Immature natural killer cell (primary cell): Measurements from ENCODE around the gene FOXL3. TPM values are rescaled to one million over a fixed set of nuclear protein-coding genes. Genes with fewer than 3 reads are reported as not detected.
A peak's percentile ranks its signal among the peaks of the same experiment; 100 is the strongest.

Source experiments
- DNase-seq, 3 donors: peaks; one replicate each; pipeline ENCODE4 v3.0.0; 2022; ENCODE audit warnings: mixed read lengths in 1 of 3
- H3K27ac Mint-ChIP-seq, 6 donors: one replicate each; pipeline ENCODE4 v1.8.0; 2020; ENCODE audit warnings: mixed read lengths in 6 of 6, mild to moderate bottlenecking in 5 of 6, inconsistent platforms in 4 of 6, moderate library complexity in 3 of 6
- H3K27me3 Mint-ChIP-seq, 3 donors: one replicate each; pipeline ENCODE4 v1.8.0; 2020 to 2021; ENCODE audit warnings: low read depth in 3 of 3, mild to moderate bottlenecking in 3 of 3, mixed read lengths in 3 of 3, moderate library complexity in 3 of 3, inconsistent platforms in 1 of 3
- H3K36me3 Mint-ChIP-seq, 3 donors: one replicate each; pipeline ENCODE4 v1.8.0; 2020; ENCODE audit warnings: mixed read lengths in 3 of 3, inconsistent platforms in 2 of 3, mild to moderate bottlenecking in 2 of 3
- H3K4me1 Mint-ChIP-seq, 2 donors: one replicate each; pipeline ENCODE4 v1.8.0; 2020; ENCODE audit warnings: inconsistent platforms in 2 of 2, mild to moderate bottlenecking in 2 of 2, mixed read lengths in 2 of 2, moderate library complexity in 1 of 2
- H3K4me3 Mint-ChIP-seq, 5 donors: one replicate each; pipeline ENCODE4 v1.8.0; 2020; ENCODE audit warnings: mild to moderate bottlenecking in 5 of 5, mixed read lengths in 5 of 5, inconsistent platforms in 3 of 5, moderate library complexity in 3 of 5
- H3K9me3 Mint-ChIP-seq, 6 donors: one replicate each; pipeline ENCODE4 v1.8.0; 2020; ENCODE audit warnings: mild to moderate bottlenecking in 6 of 6, mixed read lengths in 6 of 6, inconsistent platforms in 4 of 6, moderate library complexity in 3 of 6
- polyA plus RNA-seq, 3 donors: library from polyadenylated mRNA; unstranded; fragments of 300-500 nt; fragmentation: Illumina TruSeq; gene quantifications; one replicate each; pipeline ENCODE4 v1.2.3, GENCODE V29; 2021

The FOXL3 gene
- polyA plus RNA-seq, 3 donors from 2014 or later: not detected

- no peak for DNase-seq
- H3K4me3 Mint-ChIP-seq: no peak overlapping the region
- H3K27me3 Mint-ChIP-seq: peaks cover 7 to 14% (median 10%) of the 10 kb centered on the region in 3 donors
- H3K27ac Mint-ChIP-seq: no peak overlapping the region
- H3K4me1 Mint-ChIP-seq: no peaks in the 10 kb centered on the region
- no peaks in the 10 kb centered on the region for H3K36me3 Mint-ChIP-seq
- H3K9me3 Mint-ChIP-seq: peaks cover 0 to 2% (median 0%) of the 10 kb centered on the region in 6 donors
These were observed 25.7 kb downstream of the FOXL3 start for GRCh38 chr7:315516-316265.

GRCh38 chr7:317643-318405 is 27.9 kb downstream of the FOXL3 start:
- Mint-ChIP-seq H3K27me3 (peaks cover 3 to 14% (median 10%) of the 10 kb centered on the region in 3 donors), H3K36me3 (no peaks in the 10 kb centered on the region), H3K4me1 (peaks cover 0 to 2% of the 10 kb centered on the region in 2 donors), H3K27ac (no peak overlapping the region), H3K4me3 (no peak overlapping the region), H3K9me3 (peaks cover 0 to 2% (median 0%) of the 10 kb centered on the region in 6 donors)
- no peak for DNase-seq

- H3K9me3 Mint-ChIP-seq: peaks cover 0 to 2% (median 0%) of the 10 kb centered on the region in 6 donors
- DNase-seq: no peak
- no peaks in the 10 kb centered on the region for H3K36me3 Mint-ChIP-seq
- H3K27me3 Mint-ChIP-seq: peaks cover 3 to 14% (median 10%) of the 10 kb centered on the region in 3 donors
- H3K4me1 Mint-ChIP-seq: peaks cover 0 to 2% of the 10 kb centered on the region in 2 donors
- H3K27ac Mint-ChIP-seq: no peak overlapping the region
- H3K4me3 Mint-ChIP-seq: no peak overlapping the region
These were observed 28.5 kb downstream of the FOXL3 start for GRCh38 chr7:318476-318875.

- peaks cover 3 to 14% (median 10%) of the 10 kb centered on the region in 3 donors for H3K27me3 Mint-ChIP-seq
- H3K36me3 Mint-ChIP-seq: no peaks in the 10 kb centered on the region
- DNase-seq: no peak
- no peak overlapping the region for H3K27ac Mint-ChIP-seq
- no peak overlapping the region for H3K4me3 Mint-ChIP-seq
- H3K9me3 Mint-ChIP-seq: peaks cover 0 to 2% (median 0%) of the 10 kb centered on the region in 6 donors
- peaks cover 0 to 4% of the 10 kb centered on the region in 2 donors for H3K4me1 Mint-ChIP-seq
These were observed 29.1 kb downstream of the FOXL3 start for GRCh38 chr7:318878-319661.

GRCh38 chr7:320297-320696 is 30.3 kb downstream of the FOXL3 start:
- Mint-ChIP-seq H3K27ac (no peak overlapping the region), H3K4me3 (no peak overlapping the region), H3K27me3 (peaks cover 3 to 12% (median 10%) of the 10 kb centered on the region in 3 donors), H3K36me3 (no peaks in the 10 kb centered on the region), H3K9me3 (peaks cover 0 to 2% (median 0%) of the 10 kb centered on the region in 6 donors), H3K4me1 (peaks cover 0 to 4% of the 10 kb centered on the region in 2 donors)
- no peak for DNase-seq

- Mint-ChIP-seq H3K27me3 (peaks cover 1 to 12% (median 6%) of the 10 kb centered on the region in 3 donors), H3K4me1 (peaks cover 0 to 4% of the 10 kb centered on the region in 2 donors), H3K36me3 (no peaks in the 10 kb centered on the region), H3K9me3 (no peaks in the 10 kb centered on the region), H3K27ac (no peak overlapping the region), H3K4me3 (no peak overlapping the region)
- DNase-seq: peak; percentile 77 to 78 (median 77)
These were observed 32.2 kb downstream of the FOXL3 start for GRCh38 chr7:322111-322671.

- no peak overlapping the region for H3K27ac Mint-ChIP-seq
- H3K36me3 Mint-ChIP-seq: no peaks in the 10 kb centered on the region
- H3K9me3 Mint-ChIP-seq: no peaks in the 10 kb centered on the region
- H3K27me3 Mint-ChIP-seq: peaks cover 1 to 10% (median 6%) of the 10 kb centered on the region in 3 donors
- no peak overlapping the region for H3K4me3 Mint-ChIP-seq
- H3K4me1 Mint-ChIP-seq: peaks cover 0 to 4% of the 10 kb centered on the region in 2 donors
- no peak for DNase-seq
These were observed 32.7 kb downstream of the FOXL3 start for GRCh38 chr7:322708-323111.

GRCh38 chr7:323410-323809 is 33.4 kb downstream of the FOXL3 start:
- Mint-ChIP-seq H3K27me3 (peaks cover 4 to 10% (median 6%) of the 10 kb centered on the region in 3 donors), H3K4me1 (peaks cover 0 to 4% of the 10 kb centered on the region in 2 donors), H3K36me3 (no peaks in the 10 kb centered on the region), H3K27ac (peak overlapping the region in 1 of 6 donors; percentile 50), H3K9me3 (no peaks in the 10 kb centered on the region), H3K4me3 (no peak overlapping the region)
- no peak for DNase-seq

- Mint-ChIP-seq H3K4me1 (peaks cover 0 to 4% of the 10 kb centered on the region in 2 donors), H3K27me3 (peaks cover 4 to 6% (median 5%) of the 10 kb centered on the region in 3 donors), H3K9me3 (no peaks in the 10 kb centered on the region), H3K4me3 (no peak overlapping the region), H3K27ac (no peak overlapping the region), H3K36me3 (no peaks in the 10 kb centered on the region)
- no peak for DNase-seq
These were observed 34.0 kb downstream of the FOXL3 start for GRCh38 chr7:324011-324410.

- Mint-ChIP-seq H3K4me1 (peaks cover 0 to 4% of the 10 kb centered on the region in 2 donors), H3K36me3 (no peaks in the 10 kb centered on the region), H3K27me3 (peaks cover 4 to 5% (median 4%) of the 10 kb centered on the region in 3 donors), H3K9me3 (no peaks in the 10 kb centered on the region), H3K4me3 (no peak overlapping the region), H3K27ac (no peak overlapping the region)
- no peak for DNase-seq
These were observed 35.3 kb downstream of the FOXL3 start for GRCh38 chr7:325051-325798.

- Mint-ChIP-seq H3K36me3 (no peaks in the 10 kb centered on the region), H3K4me3 (no peak overlapping the region), H3K9me3 (peaks cover 0 to 1% (median 0%) of the 10 kb centered on the region in 6 donors), H3K27me3 (peaks cover 4 to 8% (median 4%) of the 10 kb centered on the region in 3 donors), H3K4me1 (peaks cover 0 to 4% of the 10 kb centered on the region in 2 donors), H3K27ac (no peak overlapping the region)
- no peak for DNase-seq
These were observed 35.8 kb downstream of the FOXL3 start for GRCh38 chr7:325811-326210.

- Mint-ChIP-seq H3K9me3 (peaks cover 0 to 1% (median 0%) of the 10 kb centered on the region in 6 donors), H3K27ac (no peak overlapping the region), H3K4me1 (peaks cover 0 to 4% of the 10 kb centered on the region in 2 donors), H3K36me3 (no peaks in the 10 kb centered on the region), H3K27me3 (peaks cover 4 to 12% (median 7%) of the 10 kb centered on the region in 3 donors), H3K4me3 (no peak overlapping the region)
- no peak for DNase-seq
These were observed 36.3 kb downstream of the FOXL3 start for GRCh38 chr7:326273-326672.
